MG63 (cell line): Measurements from ENCODE around the gene TMTC1. TPM values are rescaled to one million over a fixed set of nuclear protein-coding genes. Genes with fewer than 3 reads are reported as not detected.
A peak's percentile ranks its signal among the peaks of the same experiment; 100 is the strongest.

ENCODE experiments used
- DNase-seq: peaks from one replicate; pipeline ENCODE4 v3.0.0-alpha.2; 2020
- H3K27me3 ChIP-seq: fragments of 250-450 bp; sonication (Bioruptor Pico); 2 replicates; pipeline ENCODE4 v1.5.1; 2020; ENCODE audit warnings: mild to moderate bottlenecking, moderate library complexity
- H3K36me3 ChIP-seq: fragments of 250-450 bp; sonication (Bioruptor Pico); 2 replicates; pipeline ENCODE4 v1.5.1; 2020; ENCODE audit warnings: mild to moderate bottlenecking, moderate library complexity
- H3K4me3 ChIP-seq: fragments of 250-450 bp; sonication (Bioruptor Pico); 2 replicates; pipeline ENCODE4 v1.5.1; 2020; ENCODE audit warnings: mild to moderate bottlenecking, moderate library complexity
- H3K9me3 ChIP-seq: fragments of 250-450 bp; sonication (Bioruptor Pico); 2 replicates; pipeline ENCODE4 v1.5.1; 2020; ENCODE audit warnings: mild to moderate bottlenecking, moderate library complexity
- total RNA-seq: library from RNA; depleted of rRNA; stranded (reverse); fragments of >200 nt; shearing (Covaris generic); gene quantifications from 2 replicates; pipeline ENCODE4 v1.2.3, GENCODE V29; 2014; ENCODE audit warnings: low replicate concordance

Gene TMTC1
- total RNA-seq, 1 experiment from 2014 or later: 10.2 TPM

DNA sequence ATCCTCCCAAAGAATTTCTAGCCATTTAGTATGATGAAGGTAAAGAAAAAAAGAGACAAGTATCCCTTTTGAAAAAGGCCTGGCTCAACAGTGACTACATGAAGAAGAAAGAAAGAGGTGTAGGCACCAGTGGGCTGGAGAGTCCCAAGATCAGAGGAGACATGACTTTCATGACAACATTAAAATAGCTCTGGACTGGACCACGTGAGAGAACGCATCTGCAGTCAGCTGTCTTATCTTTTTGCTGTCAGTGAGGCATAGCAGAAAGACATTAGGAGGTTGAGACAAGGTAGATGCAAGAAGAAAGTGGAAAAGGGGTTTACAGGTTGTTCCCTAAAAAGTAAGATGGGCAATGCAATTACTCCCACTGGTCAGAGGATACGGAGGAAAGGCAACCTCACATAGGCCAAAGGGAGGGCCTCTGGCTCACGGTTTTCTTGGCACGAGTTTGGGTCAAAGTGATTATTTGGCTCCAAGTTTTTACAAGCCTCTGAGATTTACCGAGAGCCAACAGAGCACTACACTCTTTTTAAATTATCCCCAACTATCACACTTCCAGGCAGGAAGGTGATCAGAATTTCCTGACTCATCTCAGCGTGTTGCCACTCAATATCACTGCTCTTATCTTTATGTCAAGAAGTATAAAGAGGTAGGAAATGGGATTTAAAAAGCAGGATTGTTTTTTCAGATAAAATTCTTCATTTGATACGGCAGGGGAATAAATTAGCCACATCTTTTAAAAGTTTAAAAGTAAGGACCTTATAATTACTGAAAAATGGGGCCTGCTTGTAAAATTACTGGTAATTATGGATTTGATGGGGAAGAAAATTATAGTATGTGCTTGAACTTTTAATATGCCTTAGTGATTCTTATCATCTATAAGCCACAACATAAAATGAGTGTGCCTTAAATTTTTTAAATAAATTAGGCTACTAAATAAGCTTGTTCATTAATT, 29.2 kb downstream of the TMTC1 start:
- no peak for DNase-seq

GRCh38 chr12:29752121-29752520, 31.6 kb downstream of the TMTC1 start:
- DNase-seq: no peak
- no peaks in the 10 kb centered on the region for H3K27me3 ChIP-seq
- no peaks in the 10 kb centered on the region for H3K9me3 ChIP-seq
- H3K36me3 ChIP-seq: no peaks in the 10 kb centered on the region
- no peak overlapping the region for H3K4me3 ChIP-seq

More for the DNA sequence above, 29.2 kb downstream of the TMTC1 start:
- no peaks in the 10 kb centered on the region for H3K36me3 ChIP-seq
- H3K4me3 ChIP-seq: no peak overlapping the region
- no peaks in the 10 kb centered on the region for H3K27me3 ChIP-seq
- no peaks in the 10 kb centered on the region for H3K9me3 ChIP-seq

DNA sequence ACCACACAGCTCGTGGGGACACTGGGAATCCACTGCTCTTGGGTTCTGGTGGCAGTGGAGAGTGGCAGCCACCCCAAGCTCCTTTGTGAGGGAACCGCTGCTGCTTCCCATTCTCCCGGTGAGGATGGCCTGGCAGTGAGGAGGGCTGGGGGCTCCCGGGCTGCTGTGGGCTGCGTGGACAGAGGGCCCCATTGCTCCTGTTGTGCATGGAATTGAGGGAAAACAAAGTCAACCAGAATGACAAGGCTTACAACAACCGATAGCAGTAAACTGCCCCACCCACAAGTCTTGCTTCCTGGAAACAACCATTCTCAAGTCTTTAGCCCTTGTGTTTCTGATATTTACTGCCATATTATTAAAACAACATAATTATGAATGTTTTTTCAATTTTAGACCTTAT, 32.1 kb downstream of the TMTC1 start:
- no peak overlapping the region for H3K4me3 ChIP-seq
- no peak for DNase-seq

GRCh38 chr12:29750928-29751220, 32.9 kb downstream of the TMTC1 start:
- H3K27me3 ChIP-seq: no peaks in the 10 kb centered on the region

More for the DNA sequence above, 32.1 kb downstream of the TMTC1 start:
- Histone ChIP-seq H3K27me3 (no peaks in the 10 kb centered on the region), H3K9me3 (no peaks in the 10 kb centered on the region), H3K36me3 (no peaks in the 10 kb centered on the region)

GRCh38 chr12:29750131-29750927, 33.4 kb downstream of the TMTC1 start:
- no peak for DNase-seq
- no peak overlapping the region for H3K4me3 ChIP-seq
- no peaks in the 10 kb centered on the region for H3K27me3 ChIP-seq
- H3K36me3 ChIP-seq: no peaks in the 10 kb centered on the region
- no peaks in the 10 kb centered on the region for H3K9me3 ChIP-seq

More at GRCh38 chr12:29750928-29751220, 32.9 kb downstream of the TMTC1 start:
- DNase-seq: no peak
- Histone ChIP-seq H3K4me3 (no peak overlapping the region), H3K9me3 (no peaks in the 10 kb centered on the region), H3K36me3 (no peaks in the 10 kb centered on the region)

DNA sequence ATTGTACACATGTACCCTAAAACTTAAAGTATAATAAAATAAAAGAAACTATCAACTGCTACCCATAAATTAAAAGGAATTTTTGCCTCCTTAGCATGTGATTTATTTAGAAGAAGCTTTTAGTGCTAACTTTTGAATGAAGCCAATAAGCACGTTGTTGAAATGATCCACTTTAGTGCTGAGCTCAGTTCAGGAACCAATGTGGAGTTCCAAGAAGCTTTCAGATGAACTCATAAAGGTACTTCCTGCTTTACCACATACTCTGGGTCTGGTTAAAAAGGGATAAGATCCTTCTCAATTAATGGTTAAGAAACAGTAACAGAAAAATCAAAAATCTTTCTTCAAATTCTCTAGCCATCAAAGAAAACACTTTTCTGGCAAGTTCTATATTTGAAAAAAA, 39.4 kb downstream of the TMTC1 start:
- no peak for DNase-seq
- H3K9me3 ChIP-seq: no peaks in the 10 kb centered on the region
- no peaks in the 10 kb centered on the region for H3K36me3 ChIP-seq
- no peaks in the 10 kb centered on the region for H3K27me3 ChIP-seq
- H3K4me3 ChIP-seq: no peak overlapping the region

GRCh38 chr12:29743801-29744200, 39.9 kb downstream of the TMTC1 start:
- DNase-seq: peak; percentile 84
- no peaks in the 10 kb centered on the region for H3K27me3 ChIP-seq
- no peaks in the 10 kb centered on the region for H3K36me3 ChIP-seq
- H3K4me3 ChIP-seq: no peak overlapping the region
- H3K9me3 ChIP-seq: no peaks in the 10 kb centered on the region

DNA sequence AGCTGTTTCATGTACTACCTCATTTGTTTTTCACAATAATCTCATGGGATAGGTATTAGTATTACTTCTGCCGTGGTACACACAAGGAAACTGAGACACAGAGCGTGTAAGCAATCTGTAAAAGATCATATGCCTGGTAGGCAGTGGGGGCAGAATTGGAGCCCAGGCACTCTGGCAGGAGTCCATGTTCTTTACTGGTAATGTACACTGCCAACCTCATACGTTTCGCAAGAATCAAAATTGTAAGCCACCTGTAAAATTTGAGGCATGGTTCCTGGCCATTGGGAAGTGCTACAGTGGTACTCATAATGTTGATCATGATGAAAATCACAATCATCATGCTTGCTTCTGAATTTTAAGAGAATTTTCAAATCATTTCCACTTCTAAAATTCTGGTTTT, 40.7 kb downstream of the TMTC1 start:
- Histone ChIP-seq H3K27me3 (no peaks in the 10 kb centered on the region), H3K9me3 (no peaks in the 10 kb centered on the region), H3K36me3 (no peaks in the 10 kb centered on the region), H3K4me3 (no peak overlapping the region)
- DNase-seq: no peak

- Histone ChIP-seq H3K36me3 (no peaks in the 10 kb centered on the region), H3K4me3 (no peak overlapping the region), H3K9me3 (no peaks in the 10 kb centered on the region), H3K27me3 (no peaks in the 10 kb centered on the region)
- DNase-seq: no peak
These were observed 41.1 kb downstream of the TMTC1 start for GRCh38 chr12:29742646-29743045.

DNA sequence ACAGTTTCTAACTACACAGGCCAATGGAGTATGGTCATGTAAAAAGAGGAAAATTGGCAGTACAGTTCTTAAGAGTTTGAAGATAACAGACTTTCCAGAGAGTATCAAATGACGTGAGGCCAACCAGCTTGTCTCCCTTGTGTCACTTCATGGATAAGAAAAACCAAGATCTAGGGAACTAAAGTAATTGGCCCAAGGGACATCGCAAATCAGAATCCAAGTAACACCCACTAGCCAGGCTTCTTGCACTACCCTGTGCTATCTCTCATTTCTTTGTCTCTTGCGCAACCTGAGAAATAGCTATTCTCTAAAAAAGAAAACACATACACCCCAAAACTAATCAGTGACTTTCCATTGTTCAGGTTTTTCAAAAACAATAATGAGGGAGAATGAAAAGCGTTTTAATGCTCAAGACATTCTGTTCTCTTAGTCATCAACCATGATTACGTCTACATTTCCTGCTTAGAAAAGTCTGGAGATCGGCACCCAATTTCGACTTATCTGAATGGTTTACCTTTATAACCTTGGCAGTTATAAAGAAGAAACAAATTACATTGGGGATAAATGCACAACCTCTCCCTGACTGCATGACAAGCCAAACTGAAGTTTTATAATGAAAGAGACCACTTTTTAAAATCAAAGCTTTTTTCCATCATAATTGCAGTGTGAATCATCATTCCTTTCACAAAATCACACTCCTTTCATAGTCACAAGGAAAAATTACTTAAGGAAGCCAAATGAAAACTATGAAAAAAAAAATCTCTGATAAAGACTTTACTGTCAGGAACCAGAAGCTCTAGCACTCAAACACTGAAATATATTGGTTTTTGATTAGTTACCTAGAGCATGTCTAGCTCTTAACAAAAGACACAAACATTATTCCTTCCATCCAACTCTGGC, 42.1 kb downstream of the TMTC1 start:
- Histone ChIP-seq H3K36me3 (no peaks in the 10 kb centered on the region), H3K9me3 (no peaks in the 10 kb centered on the region), H3K27me3 (no peaks in the 10 kb centered on the region), H3K4me3 (no peak overlapping the region)
- no peak for DNase-seq

GRCh38 chr12:29739279-29739991, 44.3 kb downstream of the TMTC1 start:
- peak; percentile 71 for DNase-seq
- Histone ChIP-seq H3K27me3 (no peaks in the 10 kb centered on the region), H3K9me3 (no peaks in the 10 kb centered on the region), H3K4me3 (no peak overlapping the region), H3K36me3 (no peaks in the 10 kb centered on the region)

GRCh38 chr12:29738365-29738764, 45.4 kb downstream of the TMTC1 start:
- H3K9me3 ChIP-seq: no peaks in the 10 kb centered on the region
- no peaks in the 10 kb centered on the region for H3K36me3 ChIP-seq
- no peak for DNase-seq
- no peaks in the 10 kb centered on the region for H3K27me3 ChIP-seq
- no peak overlapping the region for H3K4me3 ChIP-seq

DNA sequence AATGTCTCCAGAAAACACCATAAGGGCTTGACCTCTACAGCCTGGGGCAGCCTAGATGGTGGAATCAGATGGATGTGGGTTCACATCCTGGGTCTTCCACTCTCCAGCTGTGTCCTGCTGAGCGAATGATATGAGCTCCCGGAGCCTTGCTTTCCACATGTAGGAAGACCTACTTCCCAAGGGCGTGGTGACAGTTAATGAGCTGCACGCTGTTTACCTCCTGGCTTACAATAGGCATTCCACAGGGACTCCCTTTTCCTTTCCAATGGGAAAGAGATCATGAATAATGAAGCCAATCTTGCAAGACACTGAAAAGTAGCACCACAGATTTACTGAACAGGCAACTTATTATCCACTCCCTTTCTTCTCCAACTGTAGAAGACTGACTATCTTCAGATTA, 46.1 kb downstream of the TMTC1 start:
- Histone ChIP-seq H3K27me3 (no peaks in the 10 kb centered on the region), H3K36me3 (no peaks in the 10 kb centered on the region), H3K4me3 (no peak overlapping the region), H3K9me3 (no peaks in the 10 kb centered on the region)
- no peak for DNase-seq

DNA sequence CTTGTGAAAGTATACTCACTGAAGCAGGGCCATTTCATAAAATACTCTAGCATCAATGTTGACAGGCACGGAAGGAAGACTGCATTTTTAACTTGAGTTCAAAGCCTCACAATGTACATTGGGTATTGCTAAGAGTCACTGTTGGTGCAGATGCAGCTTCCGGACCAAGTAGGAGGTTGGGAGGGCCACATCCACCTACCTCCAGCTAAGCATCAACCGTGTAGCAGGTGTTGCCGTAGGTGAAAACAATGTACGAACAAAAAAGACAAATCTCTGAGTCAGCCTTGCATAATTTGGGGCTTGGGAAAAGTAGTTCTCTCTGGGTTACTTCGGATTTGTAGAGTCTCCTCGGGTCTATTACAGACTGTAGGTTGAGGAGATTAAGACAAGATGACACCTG, 48.1 kb downstream of the TMTC1 start:
- no peak for DNase-seq
- no peaks in the 10 kb centered on the region for H3K9me3 ChIP-seq
- H3K4me3 ChIP-seq: no peak overlapping the region
- no peaks in the 10 kb centered on the region for H3K27me3 ChIP-seq
- no peaks in the 10 kb centered on the region for H3K36me3 ChIP-seq

- H3K4me3 ChIP-seq: no peak overlapping the region
- no peak for DNase-seq
- no peaks in the 10 kb centered on the region for H3K27me3 ChIP-seq
- no peaks in the 10 kb centered on the region for H3K36me3 ChIP-seq
- H3K9me3 ChIP-seq: no peaks in the 10 kb centered on the region
These were observed 49.0 kb downstream of the TMTC1 start for GRCh38 chr12:29734734-29735133.

- DNase-seq: no peak
- H3K27me3 ChIP-seq: no peaks in the 10 kb centered on the region
- no peaks in the 10 kb centered on the region for H3K36me3 ChIP-seq
These were observed 49.4 kb downstream of the TMTC1 start for GRCh38 chr12:29734305-29734704.

More at GRCh38 chr12:29734305-29734704, 49.4 kb downstream of the TMTC1 start:
- H3K9me3 ChIP-seq: no peaks in the 10 kb centered on the region
- no peak overlapping the region for H3K4me3 ChIP-seq
